Kasumi-1 (cell line): ENCODE results near the gene SPINK8.
"Not testable (repeated sequence)": the region's sequence is repeated elsewhere in the genome, so short reads cannot be mapped to it uniquely, and the experiment has no call there.

Experiments
- DNase-seq, 2 experiments: peaks; one replicate each; lab custom pipeline; 2025; lab: John Stamatoyannopoulos, UW

Gene SPINK8

GRCh38 chr3:48278884-48279559, 54.4 kb downstream of the SPINK8 start:
- no peak for DNase-seq

GRCh38 chr3:48276911-48277641, 56.4 kb downstream of the SPINK8 start:
- no peak for DNase-seq

- no peak for DNase-seq
Observed at GRCh38 chr3:48275287-48276027, 58.0 kb downstream of the SPINK8 start.

- DNase-seq = no peak
Observed at GRCh38 chr3:48274452-48274851, 59.0 kb downstream of the SPINK8 start.

GRCh38 chr3:48273594-48274211, 59.8 kb downstream of the SPINK8 start:
- DNase-seq = peak; percentile 61 to 78

GRCh38 chr3:48271763-48272498, 61.5 kb downstream of the SPINK8 start:
- DNase-seq = no peak

- not testable (repeated sequence) for DNase-seq
Observed at GRCh38 chr3:48271223-48271622, 62.2 kb downstream of the SPINK8 start.

- DNase-seq = no peak
Observed at GRCh38 chr3:48270306-48270705, 63.2 kb downstream of the SPINK8 start.

GRCh38 chr3:48269592-48269991, 63.9 kb downstream of the SPINK8 start:
- DNase-seq = no peak

- no peak for DNase-seq
Observed at GRCh38 chr3:48268936-48269561, 64.4 kb downstream of the SPINK8 start.

- DNase-seq = no peak
Observed at GRCh38 chr3:48268381-48268935, 65.0 kb downstream of the SPINK8 start.

- no peak for DNase-seq
Observed at GRCh38 chr3:48267782-48268181, 65.7 kb downstream of the SPINK8 start.

GRCh38 chr3:48258530-48258929, 74.9 kb downstream of the SPINK8 start:
- DNase-seq = no peak
